BJ (cell line): Measurements from ENCODE around the gene CCDC63. TPM values are rescaled to one million over a fixed set of nuclear protein-coding genes. Genes with fewer than 3 reads are reported as not detected.

Experiments
- CTCF ChIA-PET: fragments of 350-600 bp; formaldehyde crosslinking; extraction: SDS; loops from one replicate; lab custom pipeline; 2021; ENCODE audit warnings: antibody characterized with exemption, inconsistent platforms; lab: Yijun Ruan, JAX
- POLR2A ChIA-PET: fragments of 300-600 bp; sonication (Branson Sonifier 250); formaldehyde crosslinking; extraction: SDS; loops from one replicate; lab custom pipeline; 2021; ENCODE audit warnings: antibody characterized with exemption; lab: Charles Lee
- DNase-seq: peaks from one replicate; pipeline ENCODE4 v3.0.0-alpha.2; 2011; ENCODE audit warnings: low read depth
- H3K27me3 ChIP-seq: 2 replicates; pipeline ENCODE4 v1.6.0; 2011; ENCODE audit warnings: low read length; ENCODE audit not compliant: control insufficient read depth, insufficient read depth
- H3K36me3 ChIP-seq: 2 replicates; pipeline ENCODE4 v1.5.1; 2011; ENCODE audit warnings: low read length; ENCODE audit not compliant: control insufficient read depth, insufficient read depth
- H3K4me3 ChIP-seq: 2 replicates; pipeline ENCODE4 v1.5.1; 2011; ENCODE audit warnings: low read depth, mild to moderate bottlenecking, control low read depth, low read length
- polyA plus RNA-seq: library from polyadenylated mRNA; depleted of rRNA; stranded (reverse); fragments of >200 nt; gene quantifications from 2 replicates; pipeline ENCODE4 v1.2.3, GENCODE V29; 2011
- TF ChIP-seq, protein P1 (sequence below): IDR thresholded peaks from 2 replicates; pipeline ENCODE4 v1.5.1; 2011; ENCODE audit warnings: low read depth, mild to moderate bottlenecking, control low read depth, inconsistent platforms, low read length, moderate library complexity; ENCODE audit not compliant: insufficient read depth

The CCDC63 gene
- polyA plus RNA-seq, 1 experiment: not detected

DNA sequence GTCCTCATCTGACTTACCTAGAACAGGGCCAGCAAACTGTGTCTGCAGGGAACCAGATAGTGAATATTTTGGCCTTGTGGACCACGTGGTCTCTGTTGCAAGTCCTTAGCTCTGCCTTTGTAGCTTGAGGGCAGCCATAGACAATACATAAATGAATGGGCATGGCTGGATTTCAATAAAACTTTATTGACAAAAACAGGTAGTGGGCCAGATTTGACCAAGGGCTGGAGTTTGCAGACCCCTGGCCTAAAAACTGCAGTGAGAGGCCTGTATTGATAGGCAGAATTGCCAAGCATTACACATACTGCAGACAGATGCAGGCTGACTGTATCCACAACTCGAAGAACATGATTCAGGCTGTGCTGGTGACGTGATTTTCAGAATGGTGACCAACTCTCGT, 25.3 kb downstream of the CCDC63 start:
- Histone ChIP-seq H3K36me3 (no peaks in the 10 kb centered on the region), H3K4me3 (no peak overlapping the region), H3K27me3 (peaks cover 1% of the 10 kb centered on the region; the same call in 1 of the 2 replicates)
- TF ChIP-seq, protein P1, sequence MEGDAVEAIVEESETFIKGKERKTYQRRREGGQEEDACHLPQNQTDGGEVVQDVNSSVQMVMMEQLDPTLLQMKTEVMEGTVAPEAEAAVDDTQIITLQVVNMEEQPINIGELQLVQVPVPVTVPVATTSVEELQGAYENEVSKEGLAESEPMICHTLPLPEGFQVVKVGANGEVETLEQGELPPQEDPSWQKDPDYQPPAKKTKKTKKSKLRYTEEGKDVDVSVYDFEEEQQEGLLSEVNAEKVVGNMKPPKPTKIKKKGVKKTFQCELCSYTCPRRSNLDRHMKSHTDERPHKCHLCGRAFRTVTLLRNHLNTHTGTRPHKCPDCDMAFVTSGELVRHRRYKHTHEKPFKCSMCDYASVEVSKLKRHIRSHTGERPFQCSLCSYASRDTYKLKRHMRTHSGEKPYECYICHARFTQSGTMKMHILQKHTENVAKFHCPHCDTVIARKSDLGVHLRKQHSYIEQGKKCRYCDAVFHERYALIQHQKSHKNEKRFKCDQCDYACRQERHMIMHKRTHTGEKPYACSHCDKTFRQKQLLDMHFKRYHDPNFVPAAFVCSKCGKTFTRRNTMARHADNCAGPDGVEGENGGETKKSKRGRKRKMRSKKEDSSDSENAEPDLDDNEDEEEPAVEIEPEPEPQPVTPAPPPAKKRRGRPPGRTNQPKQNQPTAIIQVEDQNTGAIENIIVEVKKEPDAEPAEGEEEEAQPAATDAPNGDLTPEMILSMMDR: no peak
- no peak for DNase-seq
- ChIA-PET CTCF (no interaction called here), POLR2A (no interaction called here)

DNA sequence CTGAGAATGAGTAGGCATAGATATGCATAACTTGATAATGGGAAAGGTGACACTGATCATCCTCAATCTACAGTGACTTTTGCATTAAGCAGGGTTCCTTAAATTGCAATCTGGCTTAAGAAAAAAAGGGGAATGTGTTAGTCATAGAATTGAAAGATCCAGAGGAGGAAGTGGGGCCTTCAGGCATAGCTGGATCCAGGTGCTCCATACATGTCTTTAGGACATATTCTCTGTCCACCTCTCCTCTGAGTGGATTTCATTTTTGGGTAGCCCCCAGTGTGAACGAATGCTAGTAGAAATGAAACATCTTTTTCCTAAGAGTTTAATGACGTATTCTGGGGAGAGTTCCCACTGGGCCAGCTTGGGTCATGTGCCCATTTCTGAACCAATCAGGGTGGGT, 27.6 kb downstream of the CCDC63 start:
- no peaks in the 10 kb centered on the region for H3K36me3 ChIP-seq
- TF ChIP-seq, protein P1: no peak
- ChIA-PET CTCF (no interaction called here), POLR2A (no interaction called here)
- H3K27me3 ChIP-seq: peaks cover 1% of the 10 kb centered on the region; the same call in 1 of the 2 replicates
- no peak for DNase-seq
- H3K4me3 ChIP-seq: no peak overlapping the region

DNA sequence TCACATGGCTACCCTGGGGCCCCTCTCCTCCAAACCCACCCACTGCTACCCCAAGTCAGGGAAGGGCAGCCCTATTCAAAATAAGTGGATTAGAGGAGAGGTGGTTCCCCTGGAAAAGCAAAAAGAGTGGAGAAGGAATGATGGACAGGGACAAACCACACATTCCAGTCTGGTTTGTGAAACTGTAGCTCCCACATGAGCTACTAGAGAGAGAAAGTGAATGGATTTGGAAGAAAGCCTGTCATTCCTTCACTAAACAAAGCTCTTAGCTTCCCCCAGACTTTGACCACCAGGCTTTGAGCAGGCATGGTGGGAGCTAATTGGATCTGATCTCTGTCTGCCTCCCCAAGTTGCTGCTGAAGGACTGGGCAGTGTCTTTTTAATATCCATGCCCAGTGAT, 28.0 kb downstream of the CCDC63 start:
- DNase-seq: no peak
- Histone ChIP-seq H3K36me3 (no peaks in the 10 kb centered on the region), H3K4me3 (no peak overlapping the region), H3K27me3 (peaks cover 1% of the 10 kb centered on the region; the same call in 1 of the 2 replicates)
- CTCF ChIA-PET: no interaction called here
- POLR2A ChIA-PET: no interaction called here
- TF ChIP-seq, protein P1: no peak

DNA sequence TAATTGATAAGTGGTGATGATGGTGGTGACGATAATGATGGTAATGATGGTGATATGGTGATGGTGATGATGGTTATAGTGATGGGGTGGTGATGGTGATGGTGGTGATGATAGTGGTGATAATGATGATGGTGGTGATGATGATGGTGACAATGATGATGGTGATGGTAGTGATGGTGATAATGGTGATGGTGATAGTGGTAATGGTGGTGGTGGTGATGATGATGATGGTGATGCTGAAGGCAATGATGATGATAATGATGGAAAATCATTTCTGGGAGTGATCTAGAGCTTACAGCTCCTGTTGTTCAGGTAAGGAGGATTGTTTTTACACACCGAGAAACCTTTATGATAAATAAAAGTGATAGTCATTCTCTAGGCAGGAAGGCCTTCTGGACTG, 33.9 kb downstream of the CCDC63 start:
- DNase-seq: no peak
- Histone ChIP-seq H3K4me3 (no peak overlapping the region), H3K36me3 (no peaks in the 10 kb centered on the region), H3K27me3 (peaks cover 1% of the 10 kb centered on the region; the same call in 1 of the 2 replicates)
- POLR2A ChIA-PET: no interaction called here
- CTCF ChIA-PET: interaction anchor here (1.0 kb wide), 1 partner anchor 13 kb away, joined by 3 read pairs; no protein-coding TSS in a partner anchor
- TF ChIP-seq, protein P1: no peak

DNA sequence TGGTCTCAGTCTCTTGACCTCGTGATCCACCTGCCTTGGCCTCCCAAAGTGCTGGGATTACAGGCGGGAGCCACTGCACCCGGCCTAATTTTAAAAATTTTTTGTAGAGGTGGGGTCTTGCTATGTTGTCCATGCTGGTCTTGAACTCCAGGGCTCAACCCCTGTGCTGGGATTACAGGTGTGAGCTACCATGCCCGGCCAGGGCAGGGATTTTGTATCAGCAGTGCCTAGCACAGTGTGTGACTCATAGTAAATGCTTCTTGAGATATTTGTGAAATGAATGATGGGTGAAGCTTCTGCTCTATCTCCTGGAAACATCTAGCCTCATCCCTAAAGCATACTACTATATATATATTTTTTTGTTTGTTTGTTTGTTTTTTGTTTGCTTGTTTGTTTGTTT, 36.5 kb downstream of the CCDC63 start:
- ChIA-PET POLR2A (no interaction called here), CTCF (interaction anchor here (2.0 kb wide), 1 partner anchor 12 kb away, joined by 6 read pairs; no protein-coding TSS in a partner anchor)
- TF ChIP-seq, protein P1: no peak
- Histone ChIP-seq H3K27me3 (no peaks in the 10 kb centered on the region), H3K36me3 (no peaks in the 10 kb centered on the region), H3K4me3 (no peak overlapping the region)
- no peak for DNase-seq
